GM12878 (cell line): Measurements from ENCODE around the gene UNC119. TPM values are rescaled to one million over a fixed set of nuclear protein-coding genes. Genes with fewer than 3 reads are reported as not detected.

Experiments
- ATAC-seq: fragments of 200-7000 bp; cut with Tn5 transposase; 3 replicates; pipeline ENCODE4 v1.9.1; 2020; ENCODE audit warnings: mild to moderate bottlenecking, moderate library complexity
- BruUV-seq: library from RNA; stranded (reverse); fragments of 400-500 nt; replicated peaks from 2 replicates; lab custom pipeline; 2021; lab: Mats Ljungman, UMichigan
- CTCF ChIA-PET: fragments of 300-600 bp; sonication (Branson Sonifier 250); formaldehyde crosslinking; extraction: SDS; loops from one replicate; lab custom pipeline; 2021; ENCODE audit warnings: inconsistent platforms; lab: Yijun Ruan, JAX
- POLR2A ChIA-PET: fragments of 350-600 bp; formaldehyde crosslinking; extraction: SDS; loops from one replicate; lab custom pipeline; 2021; ENCODE audit warnings: inconsistent platforms; lab: Charles Lee
- RAD21 ChIA-PET: fragments of 300-600 bp; sonication (Branson Sonifier 250); formaldehyde crosslinking; loops from one replicate; lab custom pipeline; 2023; ENCODE audit warnings: antibody characterized with exemption; ENCODE audit not compliant: unreplicated experiment; lab: Charles Lee
- SMC1A ChIA-PET: fragments of 300-600 bp; sonication (Branson Sonifier 250); formaldehyde crosslinking; loops from one replicate; lab custom pipeline; 2023; ENCODE audit not compliant: unreplicated experiment, uncharacterized antibody; lab: Charles Lee
- DNase-seq: peaks from one replicate; pipeline ENCODE4 v3.0.0-alpha.2; 2011; ENCODE audit warnings: low read depth, low spot score
- FAIRE-seq: peaks from 3 replicates; lab custom pipeline; 2011; peaks lifted over from hg19 to GRCh38; lab: Jason Lieb, UNC
- H2AFZ ChIP-seq: 2 replicates; pipeline ENCODE4 v1.6.0; 2011; ENCODE audit warnings: low read depth, low read length, control low read depth; ENCODE audit not compliant: control insufficient read depth
- H3K27ac ChIP-seq: 2 replicates; pipeline ENCODE4 v1.5.1; 2011; ENCODE audit warnings: control low read depth; ENCODE audit not compliant: control insufficient read depth, insufficient read depth
- H3K27me3 ChIP-seq, 2 experiments: replicated peaks in 1 of 2; 2 replicates each; pipeline versions ENCODE4 v1.6.0 to v1.6.1; 2011; ENCODE audit warnings: low read length in 1 of 2; ENCODE audit not compliant: control insufficient read depth in 2 of 2, insufficient read depth in 2 of 2
- H3K36me3 ChIP-seq, 2 experiments: 2 replicates each; pipeline ENCODE4 v1.5.1; 2011; ENCODE audit warnings: low read length in 1 of 2; ENCODE audit not compliant: control insufficient read depth in 2 of 2, insufficient read depth in 2 of 2
- H3K4me1 ChIP-seq: 2 replicates; pipeline ENCODE4 v1.6.1; 2011; ENCODE audit warnings: mild to moderate bottlenecking, low read length, moderate library complexity, mixed read lengths; ENCODE audit not compliant: control insufficient read depth, insufficient read depth
- H3K4me2 ChIP-seq: 2 replicates; pipeline ENCODE4 v1.6.0; 2011; ENCODE audit warnings: control low read depth; ENCODE audit not compliant: control insufficient read depth, insufficient read depth
- H3K4me3 ChIP-seq: fragments of 200-600 bp; sonication (generic); 2 replicates; pipeline ENCODE4 v1.5.1; 2016
- H3K79me2 ChIP-seq: 2 replicates; pipeline ENCODE4 v1.6.0; 2011; ENCODE audit warnings: low read length; ENCODE audit not compliant: control insufficient read depth, insufficient read depth
- H3K9ac ChIP-seq: 2 replicates; pipeline ENCODE4 v1.8.0; 2011; ENCODE audit warnings: low read length, control low read depth, mixed read lengths; ENCODE audit not compliant: control insufficient read depth, insufficient read depth
- H3K9me3 ChIP-seq: replicated peaks from 3 replicates; pipeline ENCODE4 v1.5.1; 2011; ENCODE audit warnings: mild to moderate bottlenecking, low read length; ENCODE audit not compliant: control insufficient read depth, insufficient read depth
- H4K20me1 ChIP-seq: 2 replicates; pipeline ENCODE4 v1.6.0; 2011; ENCODE audit not compliant: control insufficient read depth, insufficient read depth
- HCFC1 ChIP-seq: fragments of 150-350 bp; IDR thresholded peaks from 2 replicates; pipeline ENCODE4 v1.6.1; 2014; ENCODE audit warnings: low read length
- NFXL1 ChIP-seq: fragments of 450-650 bp; IDR thresholded peaks from 2 replicates; pipeline ENCODE4 v1.6.1; 2017; ENCODE audit warnings: antibody characterized with exemption, mild to moderate bottlenecking, borderline replicate concordance
- whole genome bisulfite sequencing: methylation state at CpG from one replicate; pipeline ENCODE4 v1.1.6; 2016; ENCODE audit warnings: low lambda C conversion rate; ENCODE audit not compliant: insufficient replicate concordance, insufficient coverage; ENCODE audit errors: missing lambda C conversion rate; 5-methylcytosine and 5-hydroxymethylcytosine counted together
- in situ Hi-C: fragments of 300-500 bp; cut with MboI; formaldehyde crosslinking; loops from 9 replicates; pipeline ENCODE4 v1.14.3; 2018; ENCODE audit warnings: mixed read lengths
- intact Hi-C: fragments of 100-400 bp; cut with micrococcal nuclease; formaldehyde crosslinking; loops from one replicate; pipeline ENCODE4 v1.14.2; 2022; ENCODE audit not compliant: unreplicated experiment
- polyA plus RNA-seq, 11 experiments: library from polyadenylated mRNA; depleted of rRNA in 4 of 11; unstranded in 6 of 11; stranded (reverse) in 5 of 11; fragments of >200 nt; fragmentation: Nextera tagmentation in 4 of 11; fragmentation: Illumina TruSeq in 1 of 11; extraction: Ambion mirVana in 4 of 11; extraction: Trizol in 1 of 11; gene quantifications; 1 replicate in 1 of 11; 2 replicates in 10 of 11; pipeline versions ENCODE4 v1.2.1 to v1.2.3, GENCODE V29; 2011 to 2016; ENCODE audit warnings: inconsistent platforms in 2 of 11, missing spikeins in 2 of 11, low read depth in 1 of 11
- total RNA-seq, 4 experiments: library from RNA; depleted of rRNA in 3 of 4; stranded (reverse); fragments of >200 nt in 3 of 4; fragmentation: Illumina TruSeq in 1 of 4; extraction: Trizol in 1 of 4; gene quantifications; 2 replicates each; pipeline versions ENCODE4 v1.2.1 to v1.2.3, GENCODE V29; 2013 to 2021
- TF ChIP-seq, protein P1 (sequence below): fragments of 450-650 bp; IDR thresholded peaks from 2 replicates; pipeline ENCODE4 v1.6.1; 2017; ENCODE audit warnings: mild to moderate bottlenecking, moderate library complexity
- TF ChIP-seq, protein P2 (sequence below): fragments of 450-650 bp; IDR thresholded peaks from 2 replicates; pipeline ENCODE4 v1.6.1; 2016; ENCODE audit warnings: mild to moderate bottlenecking

Gene UNC119
- total and polyA plus RNA-seq, 10 of the 15 experiments (the other 5 are each of a cell fraction or from before 2014, with no cell fraction given): 2.7 to 436 (median 57.8) TPM

DNA sequence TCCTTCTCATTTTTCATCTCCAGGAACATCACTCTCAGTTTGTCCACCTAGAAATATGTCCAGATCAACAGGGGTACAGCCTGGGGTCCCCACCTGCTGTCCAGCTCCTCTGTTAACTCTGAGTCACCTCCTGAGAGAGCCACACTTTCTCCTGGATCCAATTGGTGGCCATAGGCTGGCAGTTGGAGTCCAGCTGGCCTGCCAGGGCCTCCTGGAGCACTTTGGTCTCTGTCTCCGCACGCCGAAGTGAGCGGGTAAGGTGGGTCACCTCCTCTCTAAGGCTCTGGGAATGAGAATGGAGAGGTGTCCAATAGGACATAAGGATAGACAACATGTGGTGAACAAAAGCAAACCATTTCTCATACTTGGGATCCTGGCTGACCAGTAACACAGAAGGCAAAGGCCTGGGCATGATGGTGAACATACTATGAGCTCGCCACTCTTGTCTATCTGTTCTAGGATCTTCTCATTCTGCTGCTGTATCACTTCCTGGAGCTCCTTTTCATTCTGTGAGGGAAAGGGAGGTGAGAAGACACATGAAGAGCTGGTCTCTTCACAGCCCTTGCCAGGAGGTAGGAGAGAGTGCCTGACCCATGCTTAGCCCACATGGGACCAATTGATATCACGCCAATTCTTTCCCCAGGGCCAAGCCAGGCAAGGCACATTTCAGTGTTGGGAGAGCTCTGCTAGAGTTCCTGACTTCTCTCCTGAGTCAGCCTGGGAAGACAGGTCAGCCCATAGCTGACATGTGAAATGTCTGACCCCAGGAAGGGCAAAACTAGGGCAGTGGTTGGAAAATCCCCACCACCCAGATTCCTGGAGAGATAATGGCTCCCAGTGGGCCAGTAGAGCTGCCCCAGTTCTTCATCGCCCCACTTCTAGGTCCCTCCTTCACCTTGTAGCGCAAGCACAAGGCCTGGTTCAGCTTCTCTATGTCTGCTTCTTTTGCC lies 26.1 kb upstream of the UNC119 start:
- H3K4me1 ChIP-seq: peaks cover 29% of the 10 kb centered on the region
- no peak overlapping the region for H3K4me3 ChIP-seq
- no peaks in the 10 kb centered on the region for H3K9me3 ChIP-seq
- DNase-seq (no peak), FAIRE-seq (no peak), ATAC-seq (no peak)
- CTCF ChIA-PET: interaction anchor here (1.3 to 4.8 kb wide), 4 partner anchors 13 to 30 kb away, joined by 3 to 56 read pairs (median 4); no protein-coding TSS in a partner anchor
- no peak overlapping the region; the same call in 1 of the 2 replicates for H3K4me2 ChIP-seq
- no peaks in the 10 kb centered on the region for H4K20me1 ChIP-seq
- H2AFZ ChIP-seq: no peak overlapping the region
- RAD21 ChIA-PET: interaction anchor here (0.8 to 3.3 kb wide), 6 partner anchors 14 to 34 kb away, joined by 3 to 38 read pairs (median 4); no protein-coding TSS in a partner anchor
- H3K27ac ChIP-seq: peak overlapping the region; percentile 22; the same call in 1 of the 2 replicates
- SMC1A ChIA-PET: interaction anchor here (0.8 to 3.0 kb wide), 7 partner anchors 13 to 84 kb away, joined by 3 to 13 read pairs (median 4); partner anchors contain the start of genes SDF2 and SUPT6H
- no peak overlapping the region for H3K9ac ChIP-seq
- no peaks in the 10 kb centered on the region for H3K27me3 ChIP-seq
- in situ Hi-C loops (no loop called here), intact Hi-C loops (no loop called here)
- no TSS peak for BruUV-seq
- H3K79me2 ChIP-seq: peaks cover 20% of the 10 kb centered on the region
- peaks cover 20 to 37% of the 10 kb centered on the region in 2 experiments for H3K36me3 ChIP-seq
- TF ChIP-seq HCFC1: no peak
- TF ChIP-seq, protein P1, sequence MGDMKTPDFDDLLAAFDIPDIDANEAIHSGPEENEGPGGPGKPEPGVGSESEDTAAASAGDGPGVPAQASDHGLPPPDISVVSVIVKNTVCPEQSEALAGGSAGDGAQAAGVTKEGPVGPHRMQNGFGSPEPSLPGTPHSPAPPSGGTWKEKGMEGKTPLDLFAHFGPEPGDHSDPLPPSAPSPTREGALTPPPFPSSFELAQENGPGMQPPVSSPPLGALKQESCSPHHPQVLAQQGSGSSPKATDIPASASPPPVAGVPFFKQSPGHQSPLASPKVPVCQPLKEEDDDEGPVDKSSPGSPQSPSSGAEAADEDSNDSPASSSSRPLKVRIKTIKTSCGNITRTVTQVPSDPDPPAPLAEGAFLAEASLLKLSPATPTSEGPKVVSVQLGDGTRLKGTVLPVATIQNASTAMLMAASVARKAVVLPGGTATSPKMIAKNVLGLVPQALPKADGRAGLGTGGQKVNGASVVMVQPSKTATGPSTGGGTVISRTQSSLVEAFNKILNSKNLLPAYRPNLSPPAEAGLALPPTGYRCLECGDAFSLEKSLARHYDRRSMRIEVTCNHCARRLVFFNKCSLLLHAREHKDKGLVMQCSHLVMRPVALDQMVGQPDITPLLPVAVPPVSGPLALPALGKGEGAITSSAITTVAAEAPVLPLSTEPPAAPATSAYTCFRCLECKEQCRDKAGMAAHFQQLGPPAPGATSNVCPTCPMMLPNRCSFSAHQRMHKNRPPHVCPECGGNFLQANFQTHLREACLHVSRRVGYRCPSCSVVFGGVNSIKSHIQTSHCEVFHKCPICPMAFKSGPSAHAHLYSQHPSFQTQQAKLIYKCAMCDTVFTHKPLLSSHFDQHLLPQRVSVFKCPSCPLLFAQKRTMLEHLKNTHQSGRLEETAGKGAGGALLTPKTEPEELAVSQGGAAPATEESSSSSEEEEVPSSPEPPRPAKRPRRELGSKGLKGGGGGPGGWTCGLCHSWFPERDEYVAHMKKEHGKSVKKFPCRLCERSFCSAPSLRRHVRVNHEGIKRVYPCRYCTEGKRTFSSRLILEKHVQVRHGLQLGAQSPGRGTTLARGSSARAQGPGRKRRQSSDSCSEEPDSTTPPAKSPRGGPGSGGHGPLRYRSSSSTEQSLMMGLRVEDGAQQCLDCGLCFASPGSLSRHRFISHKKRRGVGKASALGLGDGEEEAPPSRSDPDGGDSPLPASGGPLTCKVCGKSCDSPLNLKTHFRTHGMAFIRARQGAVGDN: no peak
- TF ChIP-seq, protein P2, sequence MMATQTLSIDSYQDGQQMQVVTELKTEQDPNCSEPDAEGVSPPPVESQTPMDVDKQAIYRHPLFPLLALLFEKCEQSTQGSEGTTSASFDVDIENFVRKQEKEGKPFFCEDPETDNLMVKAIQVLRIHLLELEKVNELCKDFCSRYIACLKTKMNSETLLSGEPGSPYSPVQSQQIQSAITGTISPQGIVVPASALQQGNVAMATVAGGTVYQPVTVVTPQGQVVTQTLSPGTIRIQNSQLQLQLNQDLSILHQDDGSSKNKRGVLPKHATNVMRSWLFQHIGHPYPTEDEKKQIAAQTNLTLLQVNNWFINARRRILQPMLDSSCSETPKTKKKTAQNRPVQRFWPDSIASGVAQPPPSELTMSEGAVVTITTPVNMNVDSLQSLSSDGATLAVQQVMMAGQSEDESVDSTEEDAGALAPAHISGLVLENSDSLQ: no peak
- no peak for TF ChIP-seq NFXL1
- POLR2A ChIA-PET: interaction anchor here (0.6 to 7.1 kb wide), 11 partner anchors 8 to 154 kb away, joined by 3 to 91 read pairs (median 4); partner anchors contain the start of gene PIGS
- 98% methylated on average over 8 of the region's 8 CpGs for WGBS
